Kidney (tissue), 14 donors: ENCODE results near the gene ZWILCH. TPM values are rescaled to one million over a fixed set of nuclear protein-coding genes. Genes with fewer than 3 reads are reported as not detected.

Experiments used
- DNase-seq, 5 donors: peaks; one replicate each; pipeline ENCODE4 v3.0.0-alpha.2; 2013 to 2020
- FAIRE-seq: peaks from 2 replicates; lab custom pipeline; 2012; peaks lifted over from hg19 to GRCh38; lab: Jason Lieb, UNC
- H3K27ac ChIP-seq, 2 donors: one replicate each; pipeline ENCODE4 v1.7.0; 2013; ENCODE audit warnings: low read depth in 2 of 2, low read length in 2 of 2, inconsistent platforms in 1 of 2
- H3K27me3 ChIP-seq: one replicate; pipeline ENCODE4 v1.7.1; 2013; ENCODE audit warnings: low read length, inconsistent platforms; ENCODE audit not compliant: control insufficient read depth, insufficient read depth
- H3K36me3 ChIP-seq, 3 donors: one replicate each; pipeline versions ENCODE4 v1.7.0 to v1.7.1; 2013; ENCODE audit warnings: low read length in 3 of 3, control low read depth in 1 of 3, inconsistent platforms in 1 of 3; ENCODE audit not compliant: insufficient read depth in 3 of 3, control insufficient read depth in 2 of 3
- H3K4me1 ChIP-seq, 3 donors: one replicate each; pipeline versions ENCODE4 v1.7.0 to v1.7.1; 2013; ENCODE audit warnings: low read length in 3 of 3, inconsistent platforms in 1 of 3, low read depth in 1 of 3; ENCODE audit not compliant: control insufficient read depth in 2 of 3, insufficient read depth in 2 of 3
- H3K4me3 ChIP-seq, 3 donors: one replicate each; pipeline versions ENCODE4 v1.7.0 to v1.8.1; 2013; ENCODE audit warnings: low read length in 3 of 3, control low read depth in 1 of 3, inconsistent platforms in 1 of 3
- H3K9ac ChIP-seq, 3 donors: one replicate each; pipeline versions ENCODE4 v1.7.0 to v1.7.1; 2013; ENCODE audit warnings: low read length in 3 of 3, control low read depth in 1 of 3, inconsistent platforms in 1 of 3
- H3K9me3 ChIP-seq, 3 donors: one replicate each; pipeline versions ENCODE4 v1.7.0 to v1.7.1; 2013; ENCODE audit warnings: low read length in 3 of 3, control low read depth in 1 of 3, inconsistent platforms in 1 of 3; ENCODE audit not compliant: control insufficient read depth in 2 of 3, insufficient read depth in 1 of 3
- intact Hi-C: fragments of 100-400 bp; cut with DNase I; formaldehyde crosslinking; loops from one replicate; pipeline ENCODE4 v1.11.1; 2022
- polyA plus RNA-seq: library from polyadenylated mRNA; stranded (reverse); fragments of 350-450 nt; fragmentation: Illumina TruSeq; extraction: RNeasy Lipid Tissue Mini Kit (QIAGEN cat#74804); gene quantifications from one replicate; pipeline ENCODE4 v1.2.3, GENCODE V29; 2014; ENCODE audit warnings: low read depth, low replicate concordance; ENCODE audit not compliant: insufficient read depth
- total RNA-seq: library from RNA; stranded (reverse); fragmentation: NEBNext Ultra II Directional; extraction: Animal tissue kit (Norgen Biotek cat#: 25700); gene quantifications from one replicate; pipeline ENCODE4 v1.2.1, GENCODE V29; 2021
- TF ChIP-seq, protein P1 (sequence below): IDR thresholded peaks from 3 replicates; pipeline ENCODE4 v1.5.1; 2012; ENCODE audit warnings: mild to moderate bottlenecking, moderate library complexity, borderline replicate concordance; ENCODE audit not compliant: insufficient read depth; ENCODE audit errors: extremely low read depth
- donor health status: control.
- donor health status: control.
- donor health status: control.
- donor health status: control.
- donor health status: control.
- donor health status: DM: yes; HTN: yes; CAD: no.
- donor health status: Normal renal cell carcinoma (clear cell type).

ZWILCH gene
- total and polyA plus RNA-seq, 2 donors from 2014 or later = 3.0 to 9.0 TPM

DNA sequence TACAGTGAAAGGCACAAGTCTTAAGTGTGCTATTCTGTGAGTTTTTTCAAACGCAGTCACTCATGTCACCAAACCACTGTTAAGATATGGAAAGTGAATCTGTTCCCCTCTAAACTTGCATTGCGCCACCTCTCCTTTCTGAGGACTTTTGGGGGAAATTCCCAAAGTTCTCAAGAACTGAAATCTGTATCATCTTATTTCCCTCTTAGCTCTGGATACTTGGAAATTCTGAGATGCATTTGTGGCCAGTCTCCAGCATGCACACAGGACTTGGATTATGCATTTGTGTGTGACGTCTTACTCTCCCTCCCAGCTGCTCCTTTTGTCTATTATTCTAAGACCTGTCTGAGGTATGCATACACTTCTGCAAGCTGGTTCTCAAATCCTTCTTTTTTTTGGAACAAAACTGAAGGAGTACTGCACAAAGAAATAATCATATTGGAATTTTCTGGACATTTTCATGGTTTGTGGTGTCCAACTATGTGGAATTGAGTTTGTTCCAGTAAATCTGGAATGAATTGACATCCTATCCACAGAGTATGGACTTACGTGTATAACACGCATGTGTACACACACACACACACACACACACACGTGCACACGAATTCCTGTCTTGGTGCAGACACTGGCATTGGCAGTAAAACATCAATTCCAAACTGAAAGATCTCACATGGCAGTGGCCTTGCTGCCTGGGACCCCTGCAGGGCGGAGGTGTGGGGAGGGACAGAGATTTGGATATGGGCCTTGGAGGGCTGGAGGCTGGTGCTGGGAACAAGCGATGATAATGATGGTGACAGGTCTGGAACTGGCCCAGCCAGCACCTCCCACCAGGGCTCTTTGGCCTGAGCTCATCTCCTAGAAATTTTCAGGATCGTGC lies 68.8 kb downstream of the ZWILCH start:
- FAIRE-seq (no peak), DNase-seq (peak in 2 of 5 donors; percentile 3 to 24)
- intact Hi-C loops = no loop called here
- no peak overlapping the region for H3K4me3 ChIP-seq
- TF ChIP-seq, protein P1, sequence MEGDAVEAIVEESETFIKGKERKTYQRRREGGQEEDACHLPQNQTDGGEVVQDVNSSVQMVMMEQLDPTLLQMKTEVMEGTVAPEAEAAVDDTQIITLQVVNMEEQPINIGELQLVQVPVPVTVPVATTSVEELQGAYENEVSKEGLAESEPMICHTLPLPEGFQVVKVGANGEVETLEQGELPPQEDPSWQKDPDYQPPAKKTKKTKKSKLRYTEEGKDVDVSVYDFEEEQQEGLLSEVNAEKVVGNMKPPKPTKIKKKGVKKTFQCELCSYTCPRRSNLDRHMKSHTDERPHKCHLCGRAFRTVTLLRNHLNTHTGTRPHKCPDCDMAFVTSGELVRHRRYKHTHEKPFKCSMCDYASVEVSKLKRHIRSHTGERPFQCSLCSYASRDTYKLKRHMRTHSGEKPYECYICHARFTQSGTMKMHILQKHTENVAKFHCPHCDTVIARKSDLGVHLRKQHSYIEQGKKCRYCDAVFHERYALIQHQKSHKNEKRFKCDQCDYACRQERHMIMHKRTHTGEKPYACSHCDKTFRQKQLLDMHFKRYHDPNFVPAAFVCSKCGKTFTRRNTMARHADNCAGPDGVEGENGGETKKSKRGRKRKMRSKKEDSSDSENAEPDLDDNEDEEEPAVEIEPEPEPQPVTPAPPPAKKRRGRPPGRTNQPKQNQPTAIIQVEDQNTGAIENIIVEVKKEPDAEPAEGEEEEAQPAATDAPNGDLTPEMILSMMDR = no peak
- no peaks in the 10 kb centered on the region for H3K9me3 ChIP-seq
- H3K27ac ChIP-seq = no peak overlapping the region
- no peaks in the 10 kb centered on the region for H3K27me3 ChIP-seq
- no peaks in the 10 kb centered on the region for H3K36me3 ChIP-seq
- H3K4me1 ChIP-seq = no peaks in the 10 kb centered on the region
- H3K9ac ChIP-seq = no peak overlapping the region

DNA sequence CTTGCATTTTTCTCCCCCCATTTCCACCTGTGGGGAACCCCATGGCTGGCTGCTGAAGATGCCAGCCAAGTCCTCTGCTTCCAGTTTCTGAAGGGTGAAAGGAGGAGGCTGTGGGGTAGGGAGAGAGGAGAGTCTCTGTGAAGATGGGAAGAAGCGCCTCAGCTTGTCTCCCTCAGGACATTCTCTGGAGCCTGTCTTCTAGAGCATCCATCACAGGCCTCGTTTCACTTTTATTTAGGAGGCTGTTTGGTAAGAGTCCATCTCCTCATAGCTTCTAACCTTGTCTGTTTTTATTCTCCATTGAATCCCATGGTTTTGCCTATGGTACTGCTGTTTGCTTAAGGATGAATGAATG lies 69.4 kb downstream of the ZWILCH start:
- Histone ChIP-seq H3K4me3 (no peak overlapping the region), H3K27me3 (no peaks in the 10 kb centered on the region), H3K4me1 (no peaks in the 10 kb centered on the region), H3K27ac (no peak overlapping the region), H3K9ac (no peak overlapping the region), H3K9me3 (no peaks in the 10 kb centered on the region), H3K36me3 (no peaks in the 10 kb centered on the region)
- TF ChIP-seq, protein P1 = no peak
- no peak for DNase-seq
- intact Hi-C loops = no loop called here
- no peak for FAIRE-seq

DNA sequence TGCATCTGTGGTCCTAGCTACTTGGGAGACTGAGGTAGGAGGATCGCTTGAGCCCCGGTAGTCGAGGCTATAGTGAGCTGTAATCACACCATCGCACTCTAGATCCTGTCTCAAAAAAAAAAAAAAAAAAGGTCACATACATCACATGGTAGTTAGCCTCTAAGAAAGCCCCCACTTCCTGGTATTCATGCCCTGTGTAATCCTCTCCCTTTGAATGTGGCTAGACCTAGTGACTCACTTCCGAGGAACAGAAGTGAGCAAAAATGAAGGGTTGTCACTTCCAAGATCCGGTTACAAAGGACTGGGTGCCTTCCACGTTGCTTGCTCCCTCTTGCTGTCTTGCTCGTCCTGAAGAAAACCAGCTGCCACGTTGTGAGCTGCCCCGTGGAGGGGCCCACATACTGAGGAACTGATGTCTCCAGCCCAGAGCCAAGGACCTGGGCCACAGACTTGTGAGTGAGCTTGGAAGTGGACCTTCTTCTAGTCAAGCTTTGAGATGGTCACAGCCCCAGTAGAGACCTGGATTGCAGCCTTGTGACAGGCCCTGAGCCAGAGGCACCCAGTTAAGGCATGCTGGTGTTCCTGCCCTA lies 73.3 kb downstream of the ZWILCH start:
- Histone ChIP-seq H3K4me3 (no peak overlapping the region), H3K9me3 (no peaks in the 10 kb centered on the region), H3K4me1 (no peaks in the 10 kb centered on the region), H3K9ac (no peak overlapping the region), H3K36me3 (no peaks in the 10 kb centered on the region), H3K27me3 (no peaks in the 10 kb centered on the region), H3K27ac (no peak overlapping the region)
- FAIRE-seq (no peak), DNase-seq (peak in 2 of 5 donors; percentile 37 to 41)
- intact Hi-C loops = no loop called here
- TF ChIP-seq, protein P1 = no peak
